K562 treated with DMSO at 1 percent for 24 hours (cell line): Measurements from ENCODE around the gene UBE2L6. TPM values are rescaled to one million over a fixed set of nuclear protein-coding genes. Genes with fewer than 3 reads are reported as not detected.

Source experiments
- total RNA-seq: library from RNA; unstranded; fragments of 300-600 nt; gene quantifications from 2 replicates; pipeline ENCODE4 v1.2.3, GENCODE V29; 2022; ENCODE audit warnings: low read depth; ENCODE audit not compliant: insufficient read depth

UBE2L6 gene
- 116 and 119 TPM in 2 replicates for total RNA-seq

GRCh38 chr11:57567515-57568329, at the start of gene UBE2L6:
Gene UBE2L6 (minus strand): TSS chr11:57567672. CDS start chr11:57567611, 61 bp downstream.

GRCh38 chr11:57597461-57597915, 30.0 kb upstream of the UBE2L6 start, which contains the start of gene SERPING1:
Gene SERPING1 (plus strand): TSS chr11:57597685. CDS start chr11:57598271, 586 bp downstream.

GRCh38 chr11:57536947-57537619, 30.4 kb downstream of the UBE2L6 start, which contains the start of gene SMTNL1:
Gene SMTNL1 (plus strand): TSS chr11:57537595. CDS start chr11:57542643, 5,048 bp downstream.

GRCh38 chr11:57530596-57531507, 36.6 kb downstream of the UBE2L6 start, which contains the start of gene TIMM10:
Gene TIMM10 (minus strand): TSS chr11:57530754. CDS start chr11:57530189, 565 bp downstream.

GRCh38 chr11:57515332-57516060, 52.0 kb downstream of the UBE2L6 start, which contains the start of gene SLC43A1:
Gene SLC43A1 (minus strand): TSS chr11:57515702. CDS start chr11:57514111, 1,591 bp downstream.

Other genes starting within 250 kb of the UBE2L6 start
- gene TNKS1BP1, start 242.7 kb downstream of the UBE2L6 start, total RNA-seq, result 44.3 and 54.2 TPM in 2 replicates
- 165 and 171 TPM in 2 replicates for gene SSRP1, start 231.8 kb downstream of the UBE2L6 start, total RNA-seq
- gene P2RX3, start 229.3 kb downstream of the UBE2L6 start, total RNA-seq, result 0.15 TPM in 1 of 2 replicates, not detected in the other
- gene PRG3, start 186.5 kb downstream of the UBE2L6 start, total RNA-seq, result not detected in 2 replicates
- 13.8 and 17.3 TPM in 2 replicates for gene PRG2, start 177.0 kb downstream of the UBE2L6 start, total RNA-seq
- gene SLC43A3, start 140.6 kb downstream of the UBE2L6 start, total RNA-seq, result 101 and 116 TPM in 2 replicates
- 8.8 and 11.7 TPM in 2 replicates for gene RTN4RL2, start 107.1 kb downstream of the UBE2L6 start, total RNA-seq
- gene SLC43A1, start 52.0 kb downstream of the UBE2L6 start, total RNA-seq, result 86.0 and 90.3 TPM in 2 replicates
- gene TIMM10, start 36.9 kb downstream of the UBE2L6 start, total RNA-seq, result 46.0 and 49.7 TPM in 2 replicates
- 0.22 TPM in 1 of 2 replicates, not detected in the other for gene SMTNL1, start 30.1 kb downstream of the UBE2L6 start, total RNA-seq
- gene SERPING1, start 30.0 kb upstream of the UBE2L6 start, total RNA-seq, result 0.52 and 1.9 TPM in 2 replicates
- gene YPEL4, start 82.2 kb upstream of the UBE2L6 start, total RNA-seq, result 2.0 and 2.3 TPM in 2 replicates
- gene CLP1, start 90.1 kb upstream of the UBE2L6 start, total RNA-seq, result 19.8 and 20.6 TPM in 2 replicates
- gene ZDHHC5, start 100.4 kb upstream of the UBE2L6 start, total RNA-seq, result 36.2 and 37.4 TPM in 2 replicates
- 26.5 and 28.3 TPM in 2 replicates for gene MED19, start 144.5 kb upstream of the UBE2L6 start, total RNA-seq
- gene TMX2, start 144.9 kb upstream of the UBE2L6 start, total RNA-seq, result 82.5 and 83.5 TPM in 2 replicates
- 281 and 310 TPM in 2 replicates for gene SELENOH, start 173.8 kb upstream of the UBE2L6 start, total RNA-seq
- gene BTBD18, start 184.1 kb upstream of the UBE2L6 start, total RNA-seq, result not detected in 2 replicates
- gene CTNND1, start 194.1 kb upstream of the UBE2L6 start, total RNA-seq, result 51.7 and 54.3 TPM in 2 replicates